ENCODE data around the gene ASAP2. TPM values are rescaled to one million over a fixed set of nuclear protein-coding genes. Genes with fewer than 3 reads are reported as not detected.
A peak's percentile ranks its signal among the peaks of the same experiment; 100 is the strongest.

ASAP2 gene
- total RNA-seq, 1 experiment from 2014 or later = 12.6 TPM

GRCh38 chr2:9326975-9327374 lies 120.4 kb downstream of the ASAP2 start:
- no peak overlapping the region for H2BK5ac ChIP-seq (ENCODE audit: insufficient read length, low read length)
- no peak overlapping the region for H3K14ac ChIP-seq (ENCODE audit: insufficient read depth, low read length)
- no peak overlapping the region for H3K4me2 ChIP-seq (ENCODE audit: insufficient read depth, insufficient read length, low read length)
- H3K9me3 ChIP-seq (ENCODE audit: control insufficient read depth, low read depth, low read length) = no peaks in the 10 kb centered on the region
- DNase-seq = no peak
- H3K27ac ChIP-seq (ENCODE audit: insufficient read length, low read depth, low read length) = no peak overlapping the region
- TF ChIP-seq, protein P1, sequence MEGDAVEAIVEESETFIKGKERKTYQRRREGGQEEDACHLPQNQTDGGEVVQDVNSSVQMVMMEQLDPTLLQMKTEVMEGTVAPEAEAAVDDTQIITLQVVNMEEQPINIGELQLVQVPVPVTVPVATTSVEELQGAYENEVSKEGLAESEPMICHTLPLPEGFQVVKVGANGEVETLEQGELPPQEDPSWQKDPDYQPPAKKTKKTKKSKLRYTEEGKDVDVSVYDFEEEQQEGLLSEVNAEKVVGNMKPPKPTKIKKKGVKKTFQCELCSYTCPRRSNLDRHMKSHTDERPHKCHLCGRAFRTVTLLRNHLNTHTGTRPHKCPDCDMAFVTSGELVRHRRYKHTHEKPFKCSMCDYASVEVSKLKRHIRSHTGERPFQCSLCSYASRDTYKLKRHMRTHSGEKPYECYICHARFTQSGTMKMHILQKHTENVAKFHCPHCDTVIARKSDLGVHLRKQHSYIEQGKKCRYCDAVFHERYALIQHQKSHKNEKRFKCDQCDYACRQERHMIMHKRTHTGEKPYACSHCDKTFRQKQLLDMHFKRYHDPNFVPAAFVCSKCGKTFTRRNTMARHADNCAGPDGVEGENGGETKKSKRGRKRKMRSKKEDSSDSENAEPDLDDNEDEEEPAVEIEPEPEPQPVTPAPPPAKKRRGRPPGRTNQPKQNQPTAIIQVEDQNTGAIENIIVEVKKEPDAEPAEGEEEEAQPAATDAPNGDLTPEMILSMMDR (conservative IDR thresholded peaks at IDR 0.05) = no peak
- no peak overlapping the region for H2BK20ac ChIP-seq (ENCODE audit: low read depth, low read length, poor library complexity, severe bottlenecking)
- no peaks in the 10 kb centered on the region for H3K9me3 Mint-ChIP-seq
- no peak overlapping the region for H3K4ac ChIP-seq (ENCODE audit: low read depth, low read length)
- H2BK15ac ChIP-seq (ENCODE audit: low read depth, low read length) = no peak overlapping the region
- H3K79me1 ChIP-seq (ENCODE audit: insufficient read depth, low read depth, low read length, poor library complexity, severe bottlenecking) = no peaks in the 10 kb centered on the region
- no peaks in the 10 kb centered on the region for H3K79me2 ChIP-seq (ENCODE audit: insufficient read depth, low read length)
- H2BK12ac ChIP-seq (ENCODE audit: insufficient read length, low read depth, low read length) = no peak overlapping the region
- no peak overlapping the region for H3T11ph ChIP-seq (ENCODE audit: low read length)
- no peak overlapping the region for H2AFZ ChIP-seq (ENCODE audit: low read length)
- no peak overlapping the region for H3K56ac ChIP-seq (ENCODE audit: insufficient read length, low read depth, low read length)
- H3K27me3 ChIP-seq (ENCODE audit: insufficient read depth, low read length) = no peaks in the 10 kb centered on the region
- H3K18ac ChIP-seq (ENCODE audit: insufficient read length, low read depth, low read length) = no peak overlapping the region
- H3K27ac Mint-ChIP-seq = peak overlapping the region in 1 of 3 experiments; percentile 62; a peak in 2 of 7 replicates
- no peaks in the 10 kb centered on the region for H4K20me1 ChIP-seq (ENCODE audit: control insufficient read depth, insufficient read depth, insufficient read length)
- no peak overlapping the region for H3K23ac ChIP-seq (ENCODE audit: insufficient read length, low read depth, low read length)
- H3K23me2 ChIP-seq (ENCODE audit: insufficient read length, low read depth, low read length, poor library complexity, severe bottlenecking) = no peaks in the 10 kb centered on the region
- H3K9ac ChIP-seq (ENCODE audit: extremely low read depth, insufficient read length, low read length) = no peak overlapping the region
- no peak overlapping the region for H2BK120ac ChIP-seq (ENCODE audit: low read depth, low read length, poor library complexity, severe bottlenecking)
- no peak overlapping the region for H4K91ac ChIP-seq (ENCODE audit: insufficient read length, low read depth, low read length)
- 0 out of 2 replicates have a peak, but pooled peaks cover 3% of the 10 kb centered on the region for H3K4me1 ChIP-seq (ENCODE audit: insufficient read depth, low read length)
- peaks cover 4 to 19% (median 6%) of the 10 kb centered on the region in 3 experiments; a peak in 5 of 7 replicates for H3K36me3 Mint-ChIP-seq (ENCODE audit: insufficient read depth in 1 of 3, low read depth in 3 of 3)
- no CpG with 5 or more reads among the region's 3 CpGs for WGBS (ENCODE audit: extremely low coverage, insufficient read length, low lambda C conversion rate)
- no peak overlapping the region for H4K5ac ChIP-seq (ENCODE audit: insufficient read length, low read depth, low read length)
- no peak overlapping the region for H4K8ac ChIP-seq (replicated peaks; ENCODE audit: insufficient read length, low read depth, low read length)
- H3K4me1 Mint-ChIP-seq = peaks cover 9 to 10% of the 10 kb centered on the region in 2 experiments
- H2AK5ac ChIP-seq (ENCODE audit: insufficient read length, low read length) = no peak overlapping the region
- no peak overlapping the region for H3K4me3 Mint-ChIP-seq
- no peaks in the 10 kb centered on the region for H3K27me3 Mint-ChIP-seq (ENCODE audit: low read depth)

Data from H9 (cell line).